HG03432 (cell line): ENCODE data around the gene DDO.

Experiments
- ATAC-seq: cut with Tn5 transposase; IDR thresholded peaks from one replicate; pipeline ENCODE4 v1.9.1; 2021; ENCODE audit warnings: mild to moderate bottlenecking, moderate library complexity; ENCODE audit not compliant: unreplicated experiment

Gene DDO

GRCh38 chr6:110421749-110422443 lies 6.5 kb upstream of the DDO start:
- ATAC-seq, result no peak

- ATAC-seq, result no peak
These were observed 3.8 kb upstream of the DDO start for GRCh38 chr6:110419028-110419739.

- ATAC-seq, result no peak
These were observed 3.2 kb upstream of the DDO start for GRCh38 chr6:110418594-110418993.

- no peak for ATAC-seq
These were observed 706 bp downstream of the DDO start for GRCh38 chr6:110414669-110415068.

DNA sequence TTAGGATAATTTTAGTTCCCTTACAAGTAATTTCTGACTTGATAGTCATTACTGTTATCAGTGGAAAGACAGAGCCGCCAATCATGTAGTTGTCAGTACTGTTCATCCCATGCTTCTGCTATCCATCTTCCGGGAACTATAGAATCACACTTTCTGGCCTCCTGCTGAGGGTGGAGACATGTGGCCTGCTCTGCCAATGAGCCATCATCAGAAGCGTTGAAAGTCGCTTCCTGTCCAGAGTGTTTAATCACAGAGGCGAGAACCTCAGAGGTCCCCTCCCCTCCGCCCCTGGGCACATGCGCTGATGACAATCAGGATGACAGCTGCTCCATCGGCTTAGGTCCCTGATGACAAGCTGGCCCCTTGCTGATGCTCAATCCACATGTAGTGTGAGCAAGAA lies 3.0 kb downstream of the DDO start:
- ATAC-seq, result no peak

DNA sequence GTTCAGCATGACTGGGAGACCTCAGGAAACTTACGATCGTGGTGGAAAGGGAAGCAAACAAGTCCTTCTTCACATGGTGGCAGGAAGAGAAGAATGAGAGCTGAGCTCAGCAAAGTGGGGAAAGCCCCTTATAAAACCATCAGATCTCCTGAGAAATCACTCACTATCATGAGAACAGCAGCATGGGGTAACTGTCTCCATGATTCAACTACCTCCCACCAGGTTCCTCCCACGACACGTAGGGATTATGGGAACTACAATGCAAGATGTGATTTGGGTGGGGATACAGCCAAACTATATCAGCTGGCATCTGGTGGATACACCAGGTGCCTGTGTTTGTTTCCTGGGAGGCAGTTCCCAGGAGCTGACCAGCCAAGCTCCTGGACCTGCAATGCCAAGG lies 4.9 kb downstream of the DDO start:
- ATAC-seq, result no peak

GRCh38 chr6:110409794-110410193 lies 5.6 kb downstream of the DDO start:
- ATAC-seq, result no peak

GRCh38 chr6:110408901-110409300 lies 6.5 kb downstream of the DDO start:
- ATAC-seq, result no peak

DNA sequence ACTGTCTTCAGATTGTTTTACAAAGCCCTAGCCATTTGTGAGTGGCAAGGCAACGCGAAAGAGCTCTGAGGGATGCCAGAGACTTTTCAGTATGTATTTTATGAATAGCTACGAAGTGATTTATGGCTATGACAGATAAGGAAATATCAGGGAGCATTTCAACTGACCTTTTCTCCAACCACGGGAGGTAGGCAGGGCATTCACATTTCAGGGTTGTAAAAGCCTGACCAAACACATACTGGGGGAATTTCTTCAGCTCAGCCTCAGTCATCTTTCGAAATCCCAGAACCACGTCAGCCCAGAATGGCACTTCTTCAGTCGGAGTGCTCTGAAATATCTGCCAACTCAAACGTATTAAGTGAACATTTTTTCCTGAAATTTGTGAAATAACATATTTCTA lies 10.8 kb downstream of the DDO start:
- no peak for ATAC-seq

DNA sequence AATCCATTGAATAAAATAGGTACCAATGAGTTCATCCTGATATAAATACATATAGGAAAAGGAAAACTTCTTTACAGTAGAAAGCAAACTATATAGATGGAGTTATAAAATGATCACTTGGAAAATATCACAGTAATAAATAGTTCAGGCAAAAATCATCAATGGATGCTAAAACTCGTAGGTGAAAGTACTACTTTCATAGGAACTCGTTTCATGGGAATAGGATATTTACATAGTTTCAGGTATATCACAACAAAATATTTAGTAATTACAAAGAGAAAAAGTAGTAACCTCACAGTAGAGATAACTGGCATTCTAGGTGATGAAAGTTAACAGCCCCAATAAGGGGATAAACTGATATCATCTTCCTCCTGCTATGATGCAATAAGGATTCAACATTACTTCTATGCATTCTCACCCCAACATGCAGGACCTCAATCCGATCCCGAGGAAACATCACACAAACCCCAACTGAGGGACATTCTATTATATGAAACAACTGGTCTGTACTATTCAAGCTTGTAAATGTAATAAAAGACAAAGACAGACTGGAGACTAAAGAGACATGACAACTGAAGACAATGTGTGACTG lies 13.7 kb downstream of the DDO start:
- ATAC-seq, result no peak

- ATAC-seq, result no peak
These were observed 15.2 kb downstream of the DDO start for GRCh38 chr6:110400208-110400607.

DNA sequence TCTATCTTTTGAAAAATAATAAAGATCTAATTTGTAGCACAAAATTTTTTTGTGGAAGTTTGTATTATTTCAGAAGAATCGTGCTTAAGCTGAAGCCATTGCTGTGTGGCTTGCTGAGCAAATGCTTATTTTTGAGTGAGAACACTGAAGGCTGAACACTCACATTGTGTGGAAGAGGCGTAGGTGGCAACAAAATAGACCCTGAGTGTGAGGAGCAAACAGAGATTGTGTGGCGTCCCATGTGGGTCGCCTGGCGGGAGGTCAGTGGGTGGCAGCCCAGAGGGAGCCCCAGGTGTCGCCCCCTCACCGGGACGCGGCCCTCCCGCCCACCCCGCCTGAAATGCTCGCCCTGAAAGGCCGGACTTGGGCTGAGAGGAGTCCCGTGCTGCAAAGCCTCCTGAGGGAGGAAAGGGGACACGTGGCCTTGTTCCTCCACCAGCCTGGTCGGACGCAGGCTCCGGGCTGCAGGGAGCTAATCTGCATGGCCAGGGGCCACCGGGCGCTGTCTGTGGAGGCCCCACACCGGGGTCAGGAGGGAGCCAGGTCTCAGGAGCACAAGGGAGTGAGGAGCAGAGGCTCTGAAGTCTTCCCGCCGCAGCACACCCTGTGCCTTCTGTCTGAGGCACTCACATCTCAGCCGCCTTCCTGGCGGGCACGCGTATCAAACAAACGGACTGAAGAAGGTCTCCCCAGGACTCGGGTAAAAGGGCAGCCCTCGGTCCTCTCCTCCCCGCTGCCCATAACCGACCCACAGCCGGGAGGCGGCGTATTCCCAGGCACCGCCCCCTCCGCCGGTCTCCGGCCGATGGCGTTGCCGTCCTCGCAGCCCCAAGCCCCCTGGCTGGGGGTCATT lies 15.9 kb downstream of the DDO start:
- ATAC-seq, result no peak

DNA sequence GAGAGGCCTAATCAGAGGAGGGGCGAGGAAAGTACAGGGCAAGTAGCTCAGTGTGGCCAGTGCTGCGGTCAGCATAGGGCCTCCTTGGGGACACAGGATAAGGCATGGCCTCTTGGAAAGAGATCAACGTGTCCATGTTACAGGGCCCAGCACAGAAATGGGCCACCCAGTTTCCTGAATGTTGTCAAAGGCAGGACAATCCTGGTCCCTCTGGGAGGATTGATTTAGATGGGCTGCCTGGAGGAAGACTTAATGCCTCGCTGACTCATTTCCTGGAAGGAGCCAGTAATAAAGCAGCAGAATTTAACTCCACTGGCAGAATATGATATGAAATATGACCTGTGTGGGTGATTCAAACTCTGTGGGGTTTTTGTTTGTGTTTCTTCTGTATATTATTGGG lies 16.6 kb downstream of the DDO start:
- ATAC-seq, result no peak

DNA sequence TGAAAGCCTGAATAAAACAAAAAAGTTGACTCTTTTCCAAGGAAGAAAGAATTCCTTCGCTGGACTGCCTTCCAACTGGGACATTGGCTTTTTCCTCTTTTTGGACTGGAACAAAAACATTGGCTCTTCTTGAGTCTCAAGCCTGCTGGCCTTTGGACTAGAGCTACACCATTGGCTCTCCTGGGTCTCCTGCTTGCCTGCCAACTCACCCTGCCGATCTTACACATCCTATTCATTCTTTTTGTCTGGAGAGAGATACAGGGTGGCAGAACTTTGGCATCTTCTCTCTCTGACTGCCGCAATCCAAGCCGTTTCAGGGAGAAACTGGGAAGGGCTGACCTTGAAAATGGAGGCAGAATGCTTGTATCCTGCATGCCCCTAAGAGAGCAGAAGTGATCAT lies 20.2 kb downstream of the DDO start:
- no peak for ATAC-seq

DNA sequence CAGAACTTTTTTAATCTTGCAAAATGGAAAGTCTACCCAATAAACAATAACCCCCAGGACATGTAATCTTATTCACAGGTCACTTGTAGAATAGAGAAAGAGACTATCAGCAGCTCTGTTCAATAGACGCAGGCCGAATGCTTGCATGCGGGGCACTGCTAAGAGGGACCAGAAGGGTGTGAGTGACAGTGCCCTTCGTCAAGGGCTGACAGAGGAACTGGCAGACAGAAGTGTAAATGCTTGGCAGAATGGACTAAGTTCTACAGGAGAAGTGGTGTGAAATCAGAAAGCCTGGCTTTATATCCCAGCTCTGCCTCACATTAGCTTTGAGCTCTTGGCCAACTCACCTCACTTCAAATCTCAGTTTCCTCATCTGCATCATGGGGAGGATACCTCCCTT lies 21.0 kb downstream of the DDO start:
- ATAC-seq, result no peak

GRCh38 chr6:110392727-110393126 lies 22.6 kb downstream of the DDO start:
- no peak for ATAC-seq

- ATAC-seq, result no peak
These were observed 25.0 kb downstream of the DDO start for GRCh38 chr6:110390404-110390803.

DNA sequence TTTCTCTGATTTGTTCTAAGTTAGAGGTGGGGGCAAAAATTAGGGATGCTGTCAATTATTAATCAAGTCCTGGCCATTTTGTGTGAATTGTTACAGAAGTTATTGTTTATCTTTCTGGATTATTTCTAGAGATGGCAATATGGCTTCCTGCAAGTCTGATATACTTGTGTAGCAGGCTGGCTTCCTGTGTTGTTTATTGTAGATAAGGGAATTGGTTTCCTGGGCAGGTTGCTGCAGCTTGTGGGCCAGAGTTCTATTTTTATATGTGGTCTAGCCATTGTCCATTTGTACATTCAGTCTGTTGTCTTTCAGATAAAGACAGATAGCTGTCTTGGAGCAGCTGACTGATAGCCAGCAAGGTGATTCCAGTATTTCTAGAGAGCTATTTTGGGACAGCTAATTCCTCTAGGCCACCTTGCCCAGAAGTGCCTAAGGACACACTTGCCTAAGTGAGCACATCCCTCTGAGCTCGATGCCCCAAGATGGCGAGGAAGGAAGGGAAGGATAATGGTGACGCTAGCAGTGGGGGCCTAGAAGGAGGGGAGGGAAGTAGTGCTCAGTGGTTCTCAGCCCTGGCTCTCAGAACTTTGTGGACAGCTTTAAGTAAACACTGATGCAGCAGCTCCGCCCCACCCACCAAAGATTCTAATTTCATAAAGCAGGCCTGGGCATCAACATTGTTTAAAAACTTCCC lies 25.5 kb downstream of the DDO start:
- no peak for ATAC-seq

DNA sequence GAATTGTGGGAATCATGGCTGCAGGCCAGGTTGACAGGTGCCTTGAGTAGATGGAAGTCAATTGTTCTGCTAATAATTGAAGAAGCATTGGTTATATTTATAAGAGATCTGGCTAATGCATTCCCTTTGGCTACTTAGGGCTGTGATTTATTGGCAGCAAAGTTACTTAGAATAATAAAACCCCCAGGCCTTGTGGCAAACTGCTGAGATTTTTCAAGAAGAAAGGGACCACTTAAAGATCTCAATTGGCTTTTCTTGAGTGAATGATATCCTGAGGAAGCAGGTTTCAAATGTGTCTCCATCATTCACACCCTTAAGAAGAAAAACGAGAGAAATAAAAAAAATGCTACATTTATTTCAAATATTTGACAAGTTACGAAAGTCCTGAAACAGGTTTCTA lies 27.4 kb downstream of the DDO start:
- no peak for ATAC-seq

GRCh38 chr6:110385458-110385863 lies 29.9 kb downstream of the DDO start:
- no peak for ATAC-seq

GRCh38 chr6:110378552-110378951 lies 36.8 kb downstream of the DDO start:
- ATAC-seq, result no peak
